IMR-90 (cell line): ENCODE measurements around the gene GPX1. TPM values are rescaled to one million over a fixed set of nuclear protein-coding genes. Genes with fewer than 3 reads are reported as not detected.

Experiments used
- ATAC-seq: fragments of 200-7000 bp; cut with Tn5 transposase; 2 replicates; pipeline ENCODE4 v1.9.1; 2020; ENCODE audit warnings: low read depth, mild to moderate bottlenecking, moderate library complexity
- BruUV-seq: library from RNA; stranded (reverse); fragments of 400-500 nt; replicated peaks from 2 replicates; lab custom pipeline; 2021; lab: Mats Ljungman, UMichigan
- CTCF ChIA-PET: fragments of 300-600 bp; formaldehyde crosslinking; extraction: SDS; loops from one replicate; lab custom pipeline; 2021; ENCODE audit warnings: antibody characterized with exemption; lab: Yijun Ruan, JAX
- POLR2A ChIA-PET: fragments of 300-600 bp; sonication (Branson Sonifier 250); formaldehyde crosslinking; loops from one replicate; lab custom pipeline; 2022; ENCODE audit warnings: antibody characterized with exemption; ENCODE audit not compliant: unreplicated experiment; lab: Charles Lee
- DNase-seq: peaks from one replicate; pipeline ENCODE4 v3.0.0; 2013
- H2AFZ ChIP-seq: replicated peaks from 2 replicates; pipeline ENCODE3; 2013; ENCODE audit warnings: low read length, mild to moderate bottlenecking; ENCODE audit not compliant: poor library complexity
- H2AK5ac ChIP-seq: 2 replicates; pipeline ENCODE4 v1.6.1; 2013; ENCODE audit warnings: low read depth, low read length, inconsistent platforms
- H2AK9ac ChIP-seq: replicated peaks from 2 replicates; pipeline ENCODE3; 2013; ENCODE audit warnings: mild to moderate bottlenecking, low read depth, low read length, moderate library complexity; ENCODE audit not compliant: poor library complexity
- H2BK120ac ChIP-seq: 2 replicates; pipeline ENCODE4 v1.6.1; 2013; ENCODE audit warnings: low read depth, low read length, inconsistent platforms
- H2BK15ac ChIP-seq: 3 replicates; pipeline ENCODE4 v1.6.1; 2013; ENCODE audit warnings: low read depth, low read length, inconsistent platforms
- H2BK20ac ChIP-seq: 2 replicates; pipeline ENCODE4 v1.6.1; 2013; ENCODE audit warnings: low read depth, mild to moderate bottlenecking, inconsistent platforms, low read length, moderate library complexity
- H2BK5ac ChIP-seq: 2 replicates; pipeline ENCODE4 v1.6.1; 2013; ENCODE audit warnings: mild to moderate bottlenecking, low read depth, low read length, inconsistent platforms; ENCODE audit not compliant: poor library complexity, severe bottlenecking
- H3K14ac ChIP-seq: replicated peaks from 2 replicates; pipeline ENCODE4 v1.6.1; 2013; ENCODE audit warnings: low read depth, low read length, inconsistent platforms
- H3K18ac ChIP-seq: 2 replicates; pipeline ENCODE4 v1.6.1; 2013; ENCODE audit warnings: low read depth, low read length, control low read depth
- H3K23ac ChIP-seq: 2 replicates; pipeline ENCODE4 v1.6.1; 2013; ENCODE audit warnings: low read depth, low read length, inconsistent platforms
- H3K27ac ChIP-seq: 2 replicates; pipeline ENCODE4 v1.5.1; 2013; ENCODE audit warnings: mild to moderate bottlenecking, control low read depth, low read length; ENCODE audit not compliant: insufficient read depth
- H3K27me3 ChIP-seq: 2 replicates; pipeline ENCODE4 v1.6.1; 2013; ENCODE audit warnings: low read length; ENCODE audit not compliant: control insufficient read depth, insufficient read depth
- H3K36me3 ChIP-seq: 2 replicates; pipeline ENCODE4 v1.6.1; 2013; ENCODE audit warnings: low read length, mixed read lengths; ENCODE audit not compliant: control insufficient read depth, insufficient read depth
- H3K4ac ChIP-seq: 2 replicates; pipeline ENCODE4 v1.6.1; 2013; ENCODE audit warnings: low read depth, low read length, inconsistent platforms
- H3K4me1 ChIP-seq: 2 replicates; pipeline ENCODE4 v1.6.1; 2013; ENCODE audit warnings: low read length, mixed read lengths; ENCODE audit not compliant: control insufficient read depth, insufficient read depth
- H3K4me2 ChIP-seq: 2 replicates; pipeline ENCODE4 v1.6.1; 2013; ENCODE audit warnings: low read depth, mild to moderate bottlenecking, control low read depth, low read length, moderate library complexity
- H3K4me3 ChIP-seq: 2 replicates; pipeline ENCODE4 v1.5.1; 2013; ENCODE audit warnings: low read depth, mild to moderate bottlenecking, control low read depth, low read length, moderate library complexity; ENCODE audit not compliant: insufficient read depth
- H3K56ac ChIP-seq: 2 replicates; pipeline ENCODE4 v1.6.1; 2013; ENCODE audit warnings: low read length, inconsistent platforms; ENCODE audit not compliant: insufficient read depth; ENCODE audit errors: extremely low read depth
- H3K79me1 ChIP-seq, 2 experiments: 2 replicates each; pipeline ENCODE4 v1.6.1; 2013; ENCODE audit warnings: low read length in 2 of 2, inconsistent platforms in 1 of 2, low read depth in 1 of 2
- H3K9ac ChIP-seq: 2 replicates; pipeline ENCODE4 v1.6.1; 2013; ENCODE audit warnings: low read depth, low read length, control low read depth
- H3K9me1 ChIP-seq: 2 replicates; pipeline ENCODE4 v1.6.1; 2013; ENCODE audit warnings: low read length, inconsistent platforms; ENCODE audit not compliant: insufficient read depth
- H3K9me3 ChIP-seq: 2 replicates; pipeline ENCODE4 v1.6.1; 2013; ENCODE audit warnings: low read length; ENCODE audit not compliant: control insufficient read depth, insufficient read depth
- H4K20me1 ChIP-seq: 2 replicates; pipeline ENCODE4 v1.6.1; 2013; ENCODE audit warnings: low read length, inconsistent platforms; ENCODE audit not compliant: insufficient read depth
- H4K5ac ChIP-seq: 2 replicates; pipeline ENCODE4 v1.6.1; 2013; ENCODE audit warnings: mild to moderate bottlenecking, low read depth, low read length, control low read depth
- H4K8ac ChIP-seq, 2 experiments: 2 replicates each; pipeline ENCODE4 v1.6.1; 2013; ENCODE audit warnings: low read depth in 2 of 2, low read length in 2 of 2, control low read depth in 1 of 2, inconsistent platforms in 1 of 2
- H4K91ac ChIP-seq: 2 replicates; pipeline ENCODE4 v1.6.1; 2013; ENCODE audit warnings: low read depth, low read length, inconsistent platforms; ENCODE audit not compliant: insufficient read depth
- CEBPB ChIP-seq: IDR thresholded peaks from 2 replicates; pipeline ENCODE4 v1.6.1; 2012; ENCODE audit warnings: low read depth, low read length, improper control_type of control experiment
- CHD1 ChIP-seq: IDR thresholded peaks from 2 replicates; pipeline ENCODE4 v1.6.1; 2012; ENCODE audit warnings: low read depth, low read length, improper control_type of control experiment
- MAFK ChIP-seq: IDR thresholded peaks from 2 replicates; pipeline ENCODE4 v1.6.1; 2012; ENCODE audit warnings: low read depth, low read length, improper control_type of control experiment
- MAZ ChIP-seq: IDR thresholded peaks from 2 replicates; pipeline ENCODE4 v1.6.1; 2012; ENCODE audit warnings: low read depth, mild to moderate bottlenecking, low read length, improper control_type of control experiment, moderate library complexity, borderline replicate concordance
- NFE2L2 ChIP-seq: fragments of 150-350 bp; IDR thresholded peaks from 2 replicates; pipeline ENCODE4 v1.6.1; 2016; ENCODE audit warnings: low read depth, mild to moderate bottlenecking, low read length
- RCOR1 ChIP-seq: IDR thresholded peaks from 2 replicates; pipeline ENCODE4 v1.6.1; 2012; ENCODE audit warnings: mild to moderate bottlenecking, low read length, improper control_type of control experiment; ENCODE audit not compliant: insufficient replicate concordance
- RFX5 ChIP-seq: IDR thresholded peaks from 2 replicates; pipeline ENCODE4 v1.8.0; 2012; ENCODE audit warnings: low read depth, mild to moderate bottlenecking, low read length, moderate library complexity
- USF2 ChIP-seq: fragments of 150-350 bp; IDR thresholded peaks from 2 replicates; pipeline ENCODE4 v1.6.1; 2017; ENCODE audit warnings: mild to moderate bottlenecking, antibody characterized with exemption, low read length, low read depth
- WGBS, 2 experiments: methylation state at CpG; one replicate each; pipeline versions ENCODE4 v1.1.5 to v1.1.7; 2013; ENCODE audit warnings: missing lambda C conversion rate in 2 of 2; ENCODE audit not compliant: insufficient read length in 1 of 2; ENCODE audit errors: extremely low coverage in 2 of 2; 5-methylcytosine and 5-hydroxymethylcytosine counted together
- dilution Hi-C: fragments of 300-500 bp; cut with HindIII; formaldehyde crosslinking; loops from one replicate; pipeline ENCODE4 v1.14.3; 2018; ENCODE audit warnings: low sequenced_read_pairs; ENCODE audit not compliant: unreplicated experiment
- in situ Hi-C: fragments of 300-500 bp; cut with MboI; formaldehyde crosslinking; loops from 3 replicates; pipeline ENCODE4 v1.14.3; 2019; ENCODE audit warnings: low sequenced_read_pairs, inconsistent platforms, mixed read lengths
- intact Hi-C: fragments of 100-400 bp; cut with micrococcal nuclease; formaldehyde crosslinking; loops from 2 replicates; pipeline ENCODE4 v1.10.0; 2022
- polyA plus RNA-seq, 3 experiments: library from polyadenylated mRNA; depleted of rRNA; stranded (reverse); fragments of >200 nt; gene quantifications; 2 replicates each; pipeline ENCODE4 v1.2.3, GENCODE V29; 2012; ENCODE audit warnings: low replicate concordance in 1 of 3
- total RNA-seq: library from RNA; depleted of rRNA; stranded (reverse); fragments of >200 nt; gene quantifications from 2 replicates; pipeline ENCODE4 v1.2.3, GENCODE V29; 2012

GPX1 gene
- total and polyA plus RNA-seq, 2 of the 4 experiments (the other 2 are of a cell fraction), result 128 to 680 TPM

GRCh38 chr3:49399461-49399860, 41.3 kb upstream of the GPX1 start:
- H3K9ac ChIP-seq, result no peak overlapping the region
- no peak overlapping the region for H3K27ac ChIP-seq
- H2BK5ac ChIP-seq, result no peak overlapping the region
- peaks cover 3% of the 10 kb centered on the region; the same call in 1 of the 2 replicates for H3K4me1 ChIP-seq
- intact Hi-C loops (no loop called here), in situ Hi-C loops (no loop called here), dilution Hi-C loops (no loop called here)
- H3K4ac ChIP-seq, result no peak overlapping the region
- H2AFZ ChIP-seq, result no peak overlapping the region
- H3K23ac ChIP-seq, result no peak overlapping the region
- H3K56ac ChIP-seq, result no peak overlapping the region
- H4K91ac ChIP-seq, result no peak overlapping the region
- no peak overlapping the region for H4K8ac ChIP-seq
- no TSS peak for BruUV-seq
- H3K14ac ChIP-seq, result no peak overlapping the region
- H2AK9ac ChIP-seq, result no peak overlapping the region
- peaks cover 7% of the 10 kb centered on the region for H3K9me1 ChIP-seq
- no peak overlapping the region for H3K18ac ChIP-seq
- POLR2A ChIA-PET, result interaction anchor here (0.6 kb wide), 1 partner anchor 9 kb away, joined by 3 read pairs; no protein-coding TSS in a partner anchor
- TF ChIP-seq MAFK (no peak), CEBPB (no peak), NFE2L2 (no peak), CHD1 (no peak), USF2 (no peak), RCOR1 (no peak), RFX5 (no peak), MAZ (no peak)
- no peaks in the 10 kb centered on the region for H3K9me3 ChIP-seq
- no peaks in the 10 kb centered on the region for H3K27me3 ChIP-seq
- peaks cover 0 to 37% of the 10 kb centered on the region in 2 experiments; a peak in 2 of 4 replicates for H3K79me1 ChIP-seq
- ATAC-seq (peak; percentile 49; the same call in 1 of the 2 replicates), DNase-seq (peak; percentile 34)
- H3K4me3 ChIP-seq, result no peak overlapping the region
- no peak overlapping the region for H3K4me2 ChIP-seq
- H3K36me3 ChIP-seq, result peaks cover 21% of the 10 kb centered on the region
- no peak overlapping the region for H2BK20ac ChIP-seq
- WGBS, 2 experiments, result no CpG with 5 or more reads among the region's 3 CpGs
- H4K5ac ChIP-seq, result no peak overlapping the region
- H2AK5ac ChIP-seq, result no peak overlapping the region
- no peak overlapping the region for H2BK15ac ChIP-seq
- no peak overlapping the region for H2BK120ac ChIP-seq
- H4K20me1 ChIP-seq, result peaks cover 97% of the 10 kb centered on the region
- CTCF ChIA-PET, result interaction anchor here (0.7 kb wide), 2 partner anchors 11 to 60 kb away, joined by 3 to 4 read pairs; no protein-coding TSS in a partner anchor
